HepG2 (cell line): Measurements from ENCODE around the gene BMERB1. TPM values are rescaled to one million over a fixed set of nuclear protein-coding genes. Genes with fewer than 3 reads are reported as not detected.

Source experiments
- CHCHD3 ChIP-seq: sonication (generic); formaldehyde crosslinking; IDR thresholded peaks from 2 replicates; pipeline ENCODE4 v1.8.0; 2022; ENCODE audit warnings: mild to moderate bottlenecking, missing genetic modification reagents, moderate library complexity
- ESRRA ChIP-seq: sonication (generic); formaldehyde crosslinking; IDR thresholded peaks from 2 replicates; pipeline ENCODE4 v1.5.1; 2020; ENCODE audit warnings: mild to moderate bottlenecking, low read depth, missing genetic modification reagents
- GTF3A ChIP-seq: sonication (generic); formaldehyde crosslinking; conservative IDR thresholded peaks from 2 replicates; pipeline ENCODE4 v1.4.0; 2020; ENCODE audit warnings: mild to moderate bottlenecking, missing genetic modification reagents
- HNF4G ChIP-seq, 2 experiments: sonication (generic) in 1 of 2; formaldehyde crosslinking in 1 of 2; IDR thresholded peaks; 2 replicates each; pipeline versions ENCODE4 v1.4.0 to v1.6.1; 2011 to 2020; ENCODE audit warnings: borderline replicate concordance in 2 of 2, low read depth in 2 of 2, mild to moderate bottlenecking in 2 of 2, low read length in 1 of 2, missing genetic modification reagents in 1 of 2, moderate library complexity in 1 of 2
- PHF21A ChIP-seq: sonication (generic); formaldehyde crosslinking; IDR thresholded peaks from 2 replicates; pipeline ENCODE4 v1.5.0; 2020; ENCODE audit warnings: mild to moderate bottlenecking, missing genetic modification reagents
- THAP8 ChIP-seq: sonication (generic); formaldehyde crosslinking; IDR thresholded peaks from 2 replicates; pipeline ENCODE4 v1.5.1; 2020; ENCODE audit warnings: missing genetic modification reagents, mild to moderate bottlenecking, borderline replicate concordance
- ZBTB38 ChIP-seq: sonication (generic); formaldehyde crosslinking; IDR thresholded peaks from 2 replicates; pipeline ENCODE4 v1.5.1; 2020; ENCODE audit warnings: mild to moderate bottlenecking, missing genetic modification reagents
- ZFP82 ChIP-seq: sonication (generic); formaldehyde crosslinking; IDR thresholded peaks from 2 replicates; pipeline ENCODE4 v1.5.1; 2020; ENCODE audit warnings: mild to moderate bottlenecking, missing genetic modification reagents, borderline replicate concordance
- ZKSCAN8 ChIP-seq: IDR thresholded peaks from 2 replicates; pipeline ENCODE4 v1.6.1; 2016; ENCODE audit warnings: borderline replicate concordance, missing genetic modification reagents, missing compliant biosample characterization
- ZNF17 ChIP-seq: sonication (generic); formaldehyde crosslinking; IDR thresholded peaks from 2 replicates; pipeline ENCODE4 v1.5.0; 2020; ENCODE audit warnings: mild to moderate bottlenecking, missing genetic modification reagents
- ZNF232 ChIP-seq: sonication (generic); formaldehyde crosslinking; IDR thresholded peaks from 2 replicates; pipeline ENCODE4 v1.4.0; 2020; ENCODE audit warnings: missing genetic modification reagents, borderline replicate concordance
- ZNF546 ChIP-seq: sonication (generic); formaldehyde crosslinking; conservative IDR thresholded peaks from 2 replicates; pipeline ENCODE4 v1.8.1; 2023; ENCODE audit warnings: mild to moderate bottlenecking, missing genetic modification reagents
- ZNF570 ChIP-seq: sonication (generic); formaldehyde crosslinking; IDR thresholded peaks from 2 replicates; pipeline ENCODE4 v1.4.0; 2020; ENCODE audit warnings: mild to moderate bottlenecking, missing genetic modification reagents, borderline replicate concordance
- ZNF607 ChIP-seq: sonication (generic); formaldehyde crosslinking; IDR thresholded peaks from 2 replicates; pipeline ENCODE4 v1.5.1; 2020; ENCODE audit warnings: missing genetic modification reagents, mild to moderate bottlenecking, borderline replicate concordance
- ZNF773 ChIP-seq: sonication (generic); formaldehyde crosslinking; IDR thresholded peaks from 2 replicates; pipeline ENCODE4 v1.4.0; 2020; ENCODE audit warnings: missing genetic modification reagents, borderline replicate concordance
- ZSCAN21 ChIP-seq: sonication (generic); formaldehyde crosslinking; IDR thresholded peaks from 2 replicates; pipeline ENCODE4 v1.8.0; 2022; ENCODE audit warnings: mild to moderate bottlenecking, missing genetic modification reagents, moderate library complexity, borderline replicate concordance
- polyA plus RNA-seq, 8 experiments: library from polyadenylated mRNA; depleted of rRNA in 3 of 8; stranded (reverse) in 7 of 8; unstranded in 1 of 8; fragments of >200 nt; fragmentation: Illumina TruSeq in 4 of 8; extraction: Trizol in 4 of 8; gene quantifications; 2 replicates each; pipeline versions ENCODE4 v1.2.1 to v1.2.3, GENCODE V29; 2011 to 2016; ENCODE audit warnings: low read depth in 4 of 8, missing spikeins in 1 of 8, mixed read lengths in 1 of 8; ENCODE audit not compliant: insufficient read depth in 1 of 8
- total RNA-seq, 5 experiments: library from RNA; depleted of rRNA; stranded (reverse); fragments of >200 nt; fragmentation: Illumina TruSeq; extraction: Trizol; gene quantifications; 2 replicates each; pipeline ENCODE4 v1.2.3, GENCODE V29; 2016; ENCODE audit warnings: low read depth in 1 of 5
- TF ChIP-seq, protein P1 (sequence below): sonication (generic); formaldehyde crosslinking; IDR thresholded peaks from 2 replicates; pipeline ENCODE4 v1.5.0; 2020; ENCODE audit warnings: missing genetic modification reagents
- TF ChIP-seq, protein P2 (sequence below): sonication (generic); formaldehyde crosslinking; IDR thresholded peaks from 2 replicates; pipeline ENCODE4 v1.4.0; 2020; ENCODE audit warnings: missing genetic modification reagents, borderline replicate concordance
- TF ChIP-seq, protein P3 (sequence below): sonication (generic); formaldehyde crosslinking; IDR thresholded peaks from 2 replicates; pipeline ENCODE4 v1.9.0; 2021; ENCODE audit warnings: missing genetic modification reagents, mild to moderate bottlenecking, borderline replicate concordance
- TF ChIP-seq, protein P4 (sequence below): sonication (generic); formaldehyde crosslinking; IDR thresholded peaks from 2 replicates; pipeline ENCODE4 v1.5.0; 2020; ENCODE audit warnings: missing genetic modification reagents

The BMERB1 gene
- total and polyA plus RNA-seq, 2 of the 13 experiments (the other 11 are each of a cell fraction or from before 2014, with no cell fraction given), result 1.4 TPM

DNA sequence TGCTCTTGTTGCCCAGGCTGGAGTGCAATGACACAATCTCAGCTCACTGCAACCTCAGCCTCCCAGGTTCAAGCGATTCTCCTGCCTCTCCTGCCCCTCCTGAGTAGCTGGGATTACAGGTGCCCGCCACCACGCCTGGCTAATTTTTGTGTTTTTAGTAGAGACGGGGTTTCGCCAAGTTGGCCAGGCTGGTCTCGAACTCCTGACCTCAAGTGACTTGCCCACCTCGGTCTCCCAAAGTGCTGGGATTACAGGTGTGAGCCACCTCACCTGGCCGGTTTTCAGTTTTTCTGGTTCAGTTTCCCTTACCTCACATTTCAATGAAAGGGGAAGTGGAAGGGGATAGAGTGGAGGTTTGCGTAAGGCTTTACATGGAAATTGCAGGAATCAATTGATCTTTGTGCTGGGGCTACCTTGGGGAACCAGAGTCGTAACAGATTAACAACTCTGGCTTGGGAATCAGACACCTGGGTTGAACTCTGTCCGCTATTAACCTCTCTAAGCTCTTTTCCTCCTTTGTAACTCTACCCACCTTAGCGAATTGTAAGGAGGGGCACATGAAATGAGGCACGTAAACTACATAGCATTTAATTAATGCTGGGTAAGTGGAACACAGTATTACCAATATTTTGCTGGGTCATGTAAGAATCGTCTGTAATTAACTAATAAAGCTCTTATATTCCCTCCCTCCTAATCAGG lies 35.6 kb upstream of the BMERB1 start (continued):
- peak; percentile 87 for TF ChIP-seq HNF4G (IDR thresholded peaks at IDR 0.05; ENCODE audit: borderline replicate concordance, low read depth, low read length)
- peak; percentile 79; the same call in 1 of the 2 replicates for TF ChIP-seq HNF4G (CRISPR knock-in tag; IDR thresholded peaks at IDR 0.05; ENCODE audit: borderline replicate concordance, low read depth)
- TF ChIP-seq, protein P1, sequence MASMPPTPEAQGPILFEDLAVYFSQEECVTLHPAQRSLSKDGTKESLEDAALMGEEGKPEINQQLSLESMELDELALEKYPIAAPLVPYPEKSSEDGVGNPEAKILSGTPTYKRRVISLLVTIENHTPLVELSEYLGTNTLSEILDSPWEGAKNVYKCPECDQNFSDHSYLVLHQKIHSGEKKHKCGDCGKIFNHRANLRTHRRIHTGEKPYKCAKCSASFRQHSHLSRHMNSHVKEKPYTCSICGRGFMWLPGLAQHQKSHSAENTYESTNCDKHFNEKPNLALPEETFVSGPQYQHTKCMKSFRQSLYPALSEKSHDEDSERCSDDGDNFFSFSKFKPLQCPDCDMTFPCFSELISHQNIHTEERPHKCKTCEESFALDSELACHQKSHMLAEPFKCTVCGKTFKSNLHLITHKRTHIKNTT (CRISPR knock-in tag), result no peak
- TF ChIP-seq, protein P2, sequence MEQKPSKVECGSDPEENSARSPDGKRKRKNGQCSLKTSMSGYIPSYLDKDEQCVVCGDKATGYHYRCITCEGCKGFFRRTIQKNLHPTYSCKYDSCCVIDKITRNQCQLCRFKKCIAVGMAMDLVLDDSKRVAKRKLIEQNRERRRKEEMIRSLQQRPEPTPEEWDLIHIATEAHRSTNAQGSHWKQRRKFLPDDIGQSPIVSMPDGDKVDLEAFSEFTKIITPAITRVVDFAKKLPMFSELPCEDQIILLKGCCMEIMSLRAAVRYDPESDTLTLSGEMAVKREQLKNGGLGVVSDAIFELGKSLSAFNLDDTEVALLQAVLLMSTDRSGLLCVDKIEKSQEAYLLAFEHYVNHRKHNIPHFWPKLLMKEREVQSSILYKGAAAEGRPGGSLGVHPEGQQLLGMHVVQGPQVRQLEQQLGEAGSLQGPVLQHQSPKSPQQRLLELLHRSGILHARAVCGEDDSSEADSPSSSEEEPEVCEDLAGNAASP (CRISPR knock-in tag), result peak; percentile 99
- no peak for TF ChIP-seq ZNF570 (CRISPR knock-in tag)
- 0 out of 2 replicates have a peak, but pooled peaks have one; percentile 75 for TF ChIP-seq ZNF232 (CRISPR knock-in tag)
- no peak for TF ChIP-seq GTF3A (CRISPR knock-in tag)
- TF ChIP-seq THAP8, result no peak; the same call in 1 of the 2 replicates
- no peak for TF ChIP-seq ZFP82 (CRISPR knock-in tag)
- TF ChIP-seq, protein P3, sequence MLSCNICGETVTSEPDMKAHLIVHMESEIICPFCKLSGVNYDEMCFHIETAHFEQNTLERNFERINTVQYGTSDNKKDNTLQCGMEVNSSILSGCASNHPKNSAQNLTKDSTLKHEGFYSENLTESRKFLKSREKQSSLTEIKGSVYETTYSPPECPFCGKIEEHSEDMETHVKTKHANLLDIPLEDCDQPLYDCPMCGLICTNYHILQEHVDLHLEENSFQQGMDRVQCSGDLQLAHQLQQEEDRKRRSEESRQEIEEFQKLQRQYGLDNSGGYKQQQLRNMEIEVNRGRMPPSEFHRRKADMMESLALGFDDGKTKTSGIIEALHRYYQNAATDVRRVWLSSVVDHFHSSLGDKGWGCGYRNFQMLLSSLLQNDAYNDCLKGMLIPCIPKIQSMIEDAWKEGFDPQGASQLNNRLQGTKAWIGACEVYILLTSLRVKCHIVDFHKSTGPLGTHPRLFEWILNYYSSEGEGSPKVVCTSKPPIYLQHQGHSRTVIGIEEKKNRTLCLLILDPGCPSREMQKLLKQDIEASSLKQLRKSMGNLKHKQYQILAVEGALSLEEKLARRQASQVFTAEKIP (CRISPR knock-in tag), result no peak
- 0 out of 2 replicates have a peak, but pooled peaks have one; percentile 20 for TF ChIP-seq ZNF607
- no peak for TF ChIP-seq ZNF17 (CRISPR knock-in tag)
- TF ChIP-seq ZNF546 (CRISPR knock-in tag), result no peak
- no peak for TF ChIP-seq CHCHD3
- no peak for TF ChIP-seq ZSCAN21
- TF ChIP-seq PHF21A (CRISPR knock-in tag), result peak; percentile 98
- peak; percentile 72; the same call in 1 of the 2 replicates for TF ChIP-seq ESRRA (CRISPR knock-in tag)
- TF ChIP-seq ZKSCAN8 (CRISPR knock-in tag), result peak; percentile 83; the same call in 1 of the 2 replicates
- TF ChIP-seq ZBTB38 (CRISPR knock-in tag), result peak; percentile 91; the same call in 1 of the 2 replicates
- no peak for TF ChIP-seq ZNF773
- TF ChIP-seq, protein P4, sequence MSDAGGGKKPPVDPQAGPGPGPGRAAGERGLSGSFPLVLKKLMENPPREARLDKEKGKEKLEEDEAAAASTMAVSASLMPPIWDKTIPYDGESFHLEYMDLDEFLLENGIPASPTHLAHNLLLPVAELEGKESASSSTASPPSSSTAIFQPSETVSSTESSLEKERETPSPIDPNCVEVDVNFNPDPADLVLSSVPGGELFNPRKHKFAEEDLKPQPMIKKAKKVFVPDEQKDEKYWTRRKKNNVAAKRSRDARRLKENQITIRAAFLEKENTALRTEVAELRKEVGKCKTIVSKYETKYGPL (CRISPR knock-in tag), result peak; percentile 41; the same call in 1 of the 2 replicates
